Heart left ventricle (tissue), 13 donors: ENCODE results near the gene CBX2.

Experiments
- POLR2A ChIP-seq, 2 donors: fragments of 450-650 bp; IDR thresholded peaks; one replicate each; pipeline ENCODE4 v1.6.1; 2017; ENCODE audit warnings: antibody characterized with exemption in 2 of 2, mild to moderate bottlenecking in 2 of 2, moderate library complexity in 2 of 2
- TF ChIP-seq, protein P1 (sequence below), 12 donors: fragments of 200-600 bp; sonication (generic) in 4 of 12; IDR thresholded peaks; one replicate each; pipeline versions ENCODE4 v1.5.0 to v1.8.0; 2018 to 2022; ENCODE audit warnings: antibody characterized with exemption in 12 of 12, mild to moderate bottlenecking in 5 of 12
- donor health status: ischemic (EF 13 %, LVEDD 7.1; RV severe dilation, severe dysfunction).
- donor health status: DM: no; HTN: yes; CAD: no.
- donor health status: DM: no; HTN: no; CAD: no.
- donor health status: ischemic (EF 25% LVEDD 6.9; RV normal size, moderate dysfunction).
- donor health status: ischemic (EF 25% LVEDD 5.7; RV mildly dilated, moderate dysfunction).
- donor health status: ischemic (EF 35%, LVEDD 5.7; RV mildly dilated, moderate dysfunction).
- donor health status: nonischemic (EF 11% LVEDD 7.7; RV severe dilation, severe dysfunction).
- donor health status: DM: yes; HTN: yes; CAD: no.
- donor health status: PGD.
- donor health status: ischemic (EF 29% LVEDD 5.4; RV normal size, mild dysfunction).
- donor health status: nonischemic (EF 23%, LVEDD 6.1; RV moderate dilation, normal function).

DNA sequence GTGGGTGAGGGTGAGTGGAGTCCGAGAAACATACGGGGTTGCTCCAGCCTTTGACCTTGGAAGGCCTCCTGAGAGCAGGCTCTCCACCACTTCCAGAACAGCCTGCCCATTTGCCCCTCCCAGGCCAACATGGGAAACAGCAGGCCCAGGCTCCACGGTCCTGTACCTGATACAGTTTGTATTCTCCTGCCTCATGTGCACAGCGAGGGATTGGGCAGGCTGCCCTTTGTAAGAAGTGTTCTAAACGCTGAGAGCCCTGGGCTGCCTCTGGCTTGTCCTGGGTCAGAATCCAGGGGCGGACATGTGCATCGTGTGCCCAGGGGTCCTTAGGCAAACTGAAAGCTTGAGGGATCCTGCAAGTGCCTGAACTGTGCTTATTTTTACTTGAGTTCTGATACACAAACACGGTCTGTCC, 3.4 kb upstream of the CBX2 start:
- TF ChIP-seq, protein P1, sequence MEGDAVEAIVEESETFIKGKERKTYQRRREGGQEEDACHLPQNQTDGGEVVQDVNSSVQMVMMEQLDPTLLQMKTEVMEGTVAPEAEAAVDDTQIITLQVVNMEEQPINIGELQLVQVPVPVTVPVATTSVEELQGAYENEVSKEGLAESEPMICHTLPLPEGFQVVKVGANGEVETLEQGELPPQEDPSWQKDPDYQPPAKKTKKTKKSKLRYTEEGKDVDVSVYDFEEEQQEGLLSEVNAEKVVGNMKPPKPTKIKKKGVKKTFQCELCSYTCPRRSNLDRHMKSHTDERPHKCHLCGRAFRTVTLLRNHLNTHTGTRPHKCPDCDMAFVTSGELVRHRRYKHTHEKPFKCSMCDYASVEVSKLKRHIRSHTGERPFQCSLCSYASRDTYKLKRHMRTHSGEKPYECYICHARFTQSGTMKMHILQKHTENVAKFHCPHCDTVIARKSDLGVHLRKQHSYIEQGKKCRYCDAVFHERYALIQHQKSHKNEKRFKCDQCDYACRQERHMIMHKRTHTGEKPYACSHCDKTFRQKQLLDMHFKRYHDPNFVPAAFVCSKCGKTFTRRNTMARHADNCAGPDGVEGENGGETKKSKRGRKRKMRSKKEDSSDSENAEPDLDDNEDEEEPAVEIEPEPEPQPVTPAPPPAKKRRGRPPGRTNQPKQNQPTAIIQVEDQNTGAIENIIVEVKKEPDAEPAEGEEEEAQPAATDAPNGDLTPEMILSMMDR (IDR thresholded peaks at IDR 0.05) = no peak
- TF ChIP-seq POLR2A (IDR thresholded peaks at IDR 0.05) = no peak
